T1000 (cell line): Measurements from ENCODE around the gene TRIML1.
"Not testable (repeated sequence)": the region's sequence is repeated elsewhere in the genome, so short reads cannot be mapped to it uniquely, and the experiment has no call there.

Experiments
- DNase-seq: peaks from one replicate; lab custom pipeline; 2025; ENCODE audit warnings: mixed read lengths; lab: John Stamatoyannopoulos, UW

Gene TRIML1

DNA sequence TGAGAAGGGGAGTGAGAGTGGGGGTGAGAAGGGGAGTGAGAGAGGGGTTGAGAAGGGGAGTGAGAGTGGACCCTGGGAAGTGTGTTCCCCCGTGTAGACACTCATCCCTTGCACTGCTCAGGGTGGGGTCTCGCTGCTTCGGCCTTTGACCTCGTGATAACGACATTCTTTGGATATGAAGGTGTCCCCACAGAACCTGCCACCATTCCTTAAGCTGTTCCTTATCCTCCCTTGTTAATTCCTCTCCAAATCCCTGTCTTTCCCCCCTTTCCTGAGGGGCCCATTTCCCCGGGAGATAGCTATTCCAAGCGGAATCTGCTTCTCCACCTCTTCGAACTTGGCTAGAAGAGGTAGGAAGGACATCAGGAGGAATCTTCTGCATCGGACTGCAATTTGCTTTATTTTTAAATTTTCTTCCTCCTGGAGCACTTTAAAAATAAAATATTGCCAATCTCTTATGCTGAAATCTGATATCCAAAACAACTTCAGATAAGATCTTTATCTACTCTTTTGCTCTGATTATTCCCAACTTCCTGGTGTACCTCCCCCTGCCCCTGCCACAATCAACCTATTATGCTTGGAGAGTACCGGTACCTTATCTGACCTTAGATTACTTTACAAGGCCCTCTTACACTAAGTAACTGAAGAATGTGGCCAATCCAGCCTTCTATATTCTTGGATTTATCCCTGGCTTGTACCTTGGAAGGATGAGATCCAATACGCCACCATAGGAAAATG, 15.6 kb downstream of the TRIML1 start:
- DNase-seq = no peak

DNA sequence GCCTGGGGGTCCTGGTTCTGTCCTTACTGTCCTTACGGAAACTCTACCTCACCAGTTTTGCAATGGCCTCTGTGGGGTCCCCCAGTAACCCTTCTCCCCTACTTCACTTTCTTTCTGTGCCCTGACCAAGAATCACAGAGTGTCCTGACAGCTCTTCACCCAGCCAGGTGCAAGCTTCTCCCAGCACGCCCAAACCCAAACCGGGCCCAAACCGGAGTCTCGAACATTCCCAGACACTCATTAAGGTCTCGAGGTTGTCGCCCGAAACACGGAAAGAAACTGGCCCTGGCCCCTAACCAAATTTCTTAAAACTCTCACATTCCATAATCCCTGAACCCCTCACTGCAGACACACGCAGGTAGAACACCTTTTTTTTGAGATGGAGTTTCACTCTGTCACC, 19.1 kb downstream of the TRIML1 start:
- no peak for DNase-seq

DNA sequence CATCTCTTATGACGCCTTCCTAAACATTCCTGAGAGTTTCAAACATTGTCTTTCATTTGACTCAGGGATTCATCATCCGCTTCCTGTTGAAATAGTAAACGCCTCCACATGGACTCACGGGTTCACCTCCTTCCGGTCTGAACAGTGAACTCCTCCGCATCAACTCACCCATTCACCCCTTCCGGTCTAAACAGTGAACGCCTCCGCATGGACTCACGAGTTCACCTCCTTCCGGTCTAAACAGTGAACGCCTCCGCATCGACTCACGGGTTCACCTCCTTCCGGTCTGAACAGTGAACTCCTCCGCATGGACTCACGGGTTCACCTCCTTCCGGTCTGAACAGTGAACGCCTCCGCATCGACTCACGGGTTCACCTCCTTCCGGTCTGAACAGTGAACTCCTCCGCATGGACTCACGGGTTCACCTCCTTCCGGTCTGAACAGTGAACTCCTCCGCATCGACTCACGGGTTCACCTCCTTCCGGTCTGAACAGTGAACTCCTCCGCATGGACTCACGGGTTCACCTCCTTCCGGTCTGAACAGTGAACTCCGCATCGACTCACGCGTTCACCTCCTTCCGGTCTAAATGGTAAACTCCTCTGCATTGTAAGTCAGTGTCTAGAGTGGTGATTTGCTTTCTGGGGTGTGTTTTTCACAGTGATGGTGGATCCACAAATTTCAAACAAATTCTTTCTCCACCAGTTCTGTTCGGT, 20.4 kb downstream of the TRIML1 start:
- not testable (repeated sequence) for DNase-seq

DNA sequence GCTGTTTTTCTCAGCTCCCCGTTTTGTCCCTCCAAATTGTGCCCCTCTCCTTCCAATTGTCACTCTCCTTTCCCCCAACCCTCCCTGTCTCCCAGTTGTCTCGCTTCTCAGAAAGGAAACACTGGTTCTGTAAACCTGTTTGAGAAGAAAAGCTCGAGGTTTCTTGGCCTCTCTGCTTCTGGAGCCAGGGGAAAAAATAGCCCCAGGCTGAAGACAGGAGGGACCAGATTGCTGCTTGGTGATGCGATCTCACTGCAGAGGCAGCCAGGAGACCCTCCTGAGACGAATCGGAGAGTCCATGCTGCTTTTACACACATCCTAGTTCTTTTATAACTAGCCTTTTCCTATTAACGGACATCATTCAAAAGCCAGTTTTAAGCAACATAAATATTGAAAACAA, 21.2 kb downstream of the TRIML1 start:
- no peak for DNase-seq

DNA sequence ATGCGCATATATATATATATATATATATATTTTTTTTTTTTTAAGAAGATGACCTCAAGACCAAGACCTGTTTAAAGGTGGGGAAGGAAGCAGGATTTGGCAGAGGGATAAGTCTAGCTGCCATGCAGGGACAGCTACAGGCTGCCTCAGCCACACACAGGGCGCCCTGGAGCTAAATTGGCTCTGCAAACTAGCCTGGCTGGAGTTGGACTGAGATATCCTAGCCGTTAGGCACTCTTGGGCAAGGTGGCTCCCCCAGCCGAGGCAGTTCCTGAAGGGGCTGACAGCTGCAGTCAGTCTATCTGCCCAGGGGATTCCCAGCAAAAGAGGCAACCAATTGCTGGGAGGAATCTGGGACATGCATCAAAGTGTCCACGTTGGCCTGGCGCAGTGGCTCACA, 21.9 kb downstream of the TRIML1 start:
- DNase-seq = no peak

DNA sequence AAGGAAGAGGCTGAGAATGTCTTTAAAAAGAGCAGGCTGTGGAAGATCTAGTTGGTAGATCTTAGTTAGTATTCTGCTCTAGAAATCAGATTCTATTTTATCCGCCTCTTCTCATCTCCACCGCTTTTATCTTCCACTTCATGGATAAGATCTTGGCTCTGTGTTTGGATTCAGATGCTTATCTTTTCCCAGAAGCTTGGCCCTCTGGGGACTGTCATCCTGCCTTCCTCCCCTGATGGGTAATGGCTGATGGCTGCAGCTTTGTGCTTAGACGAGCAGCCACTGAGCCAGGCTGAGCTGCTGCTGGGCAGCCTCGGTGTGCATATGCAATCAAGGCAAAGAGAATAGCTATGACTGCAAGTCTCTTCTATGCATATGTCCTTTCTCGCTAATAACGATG, 23.5 kb downstream of the TRIML1 start:
- DNase-seq = no peak

DNA sequence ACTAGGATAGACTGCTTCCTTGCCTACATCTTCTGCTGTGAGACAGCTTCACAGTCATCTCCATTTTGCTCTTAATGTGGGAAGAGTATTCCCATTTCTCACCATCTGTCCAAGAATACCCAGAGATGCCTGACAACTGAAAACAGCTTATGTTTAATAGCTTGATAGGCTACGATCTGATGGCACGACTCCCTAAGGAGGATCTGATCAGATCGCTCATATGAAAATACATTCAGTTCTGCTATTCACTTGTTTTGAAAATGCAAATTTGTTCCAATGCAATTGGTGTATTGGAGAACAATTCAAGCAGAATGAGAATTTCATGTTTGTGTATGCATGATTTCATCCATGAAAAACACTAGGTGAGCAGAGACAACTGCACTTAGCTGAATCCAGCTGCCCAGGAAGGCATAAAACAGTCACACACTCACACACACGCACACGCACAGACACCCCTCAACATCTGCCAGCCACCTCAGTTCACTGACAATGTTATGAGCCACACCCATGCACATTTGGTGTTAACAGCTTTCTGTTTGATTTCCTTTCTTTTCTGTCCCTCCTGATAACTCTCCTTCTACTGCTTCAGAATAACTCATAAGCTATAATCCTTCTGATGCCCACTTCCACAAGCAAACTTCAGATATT, 29.6 kb downstream of the TRIML1 start:
- DNase-seq = no peak

DNA sequence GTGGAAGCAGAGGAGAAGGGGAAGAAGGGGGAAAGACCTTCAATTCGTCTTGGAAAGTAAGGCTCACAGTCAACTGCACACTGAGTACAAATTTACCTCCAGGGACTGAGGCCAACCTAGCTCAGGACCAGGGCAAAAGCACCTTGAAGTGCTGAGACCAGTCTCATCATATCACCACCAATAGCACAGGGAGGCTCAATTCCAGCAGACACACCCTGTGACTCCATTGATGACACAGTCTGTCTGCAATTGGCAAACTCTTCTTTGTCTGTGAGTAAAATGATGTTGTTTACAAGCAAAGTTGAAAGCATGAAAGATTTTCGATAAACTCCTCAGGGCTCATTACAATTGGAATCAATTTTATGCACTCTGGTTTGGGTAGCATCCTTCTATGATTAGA, 32.3 kb downstream of the TRIML1 start:
- DNase-seq = no peak

DNA sequence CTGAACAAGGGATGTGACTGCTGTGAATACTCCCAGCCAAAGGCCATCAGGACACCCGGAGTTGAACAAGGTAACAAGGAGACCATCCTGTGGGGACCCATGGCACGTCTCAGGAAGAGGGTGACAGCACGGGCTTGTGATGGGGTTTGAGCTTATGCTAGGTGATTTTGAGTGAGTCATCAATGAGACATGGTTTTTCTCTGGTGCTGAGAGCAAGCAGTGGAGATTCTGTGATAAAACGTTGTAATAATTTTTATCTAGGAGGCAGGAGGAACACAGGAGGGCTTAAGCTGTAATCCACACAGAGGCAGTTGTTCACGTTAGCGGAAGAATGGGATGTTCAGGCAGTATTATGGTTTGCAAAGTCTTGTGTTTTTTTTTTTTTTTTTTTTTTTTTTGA, 36.0 kb downstream of the TRIML1 start:
- no peak for DNase-seq

DNA sequence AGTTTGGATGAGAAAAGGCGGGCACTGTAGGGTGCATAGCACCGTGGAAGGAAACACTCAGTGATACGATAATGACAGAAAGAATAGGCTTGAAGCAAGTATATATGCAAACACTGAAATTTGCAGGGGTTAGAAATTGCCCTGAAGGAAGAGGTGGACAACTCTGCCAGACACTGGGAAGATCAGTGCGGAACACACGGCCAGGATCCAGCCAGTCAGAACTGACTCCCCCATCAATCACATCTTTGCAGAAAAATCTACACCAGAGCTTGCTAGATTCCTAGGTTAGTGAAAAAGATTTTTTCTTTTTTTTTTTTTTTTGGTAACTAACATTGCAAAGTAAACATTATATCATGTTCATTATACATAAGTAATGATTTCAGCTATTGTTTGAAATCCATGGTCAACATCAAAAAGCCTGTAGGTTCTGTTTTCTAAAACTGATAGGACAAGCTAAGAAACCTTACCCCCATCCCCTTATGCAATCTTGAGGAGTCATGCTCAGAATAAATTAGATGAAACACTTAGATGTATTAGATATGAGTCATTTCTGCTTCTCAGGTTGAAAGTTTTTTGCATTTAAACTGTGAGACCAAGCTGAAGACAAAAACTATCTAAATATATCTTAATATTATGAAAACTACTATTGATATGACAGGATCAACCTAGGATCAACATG, 38.9 kb downstream of the TRIML1 start:
- DNase-seq = no peak

DNA sequence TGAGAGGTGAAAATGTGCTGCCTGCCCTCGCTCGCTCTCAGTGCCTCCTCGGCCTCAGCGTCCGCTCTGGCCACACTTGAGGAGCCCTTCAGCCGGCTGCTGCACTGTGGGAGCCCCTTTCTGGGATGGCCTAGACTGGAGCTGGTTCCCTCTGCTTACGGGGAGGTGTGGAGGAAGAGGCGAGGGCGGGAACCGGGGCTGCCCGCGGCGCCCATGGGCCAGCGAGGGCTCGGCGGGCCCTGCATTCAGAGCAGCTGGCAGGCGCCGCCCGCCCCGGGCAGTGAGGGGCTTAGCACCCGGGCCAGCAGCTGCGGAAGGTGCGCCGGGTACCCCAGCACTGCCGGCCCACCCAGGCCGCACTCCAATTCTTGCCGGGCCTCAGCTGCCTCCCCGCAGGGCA, 39.6 kb downstream of the TRIML1 start:
- DNase-seq = no peak

DNA sequence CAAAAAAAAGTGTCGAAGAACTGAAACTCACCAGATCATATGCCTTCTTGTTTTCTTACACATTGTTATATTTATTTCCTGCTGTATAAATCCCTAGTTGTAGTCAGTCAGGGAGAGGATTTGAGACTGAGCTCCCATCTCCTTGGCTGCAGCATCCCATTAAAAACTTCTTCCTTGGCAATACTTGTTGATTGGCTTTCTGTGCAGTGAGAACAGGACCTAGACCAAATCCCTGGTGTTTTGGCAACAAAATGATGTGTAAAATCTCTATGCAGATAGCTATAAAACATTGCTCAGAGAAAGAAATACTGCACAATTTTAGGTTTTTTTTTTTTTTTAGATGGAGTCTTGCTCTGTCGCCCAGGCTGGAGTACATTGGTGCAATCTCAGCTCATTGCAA, 47.9 kb downstream of the TRIML1 start:
- no peak for DNase-seq

DNA sequence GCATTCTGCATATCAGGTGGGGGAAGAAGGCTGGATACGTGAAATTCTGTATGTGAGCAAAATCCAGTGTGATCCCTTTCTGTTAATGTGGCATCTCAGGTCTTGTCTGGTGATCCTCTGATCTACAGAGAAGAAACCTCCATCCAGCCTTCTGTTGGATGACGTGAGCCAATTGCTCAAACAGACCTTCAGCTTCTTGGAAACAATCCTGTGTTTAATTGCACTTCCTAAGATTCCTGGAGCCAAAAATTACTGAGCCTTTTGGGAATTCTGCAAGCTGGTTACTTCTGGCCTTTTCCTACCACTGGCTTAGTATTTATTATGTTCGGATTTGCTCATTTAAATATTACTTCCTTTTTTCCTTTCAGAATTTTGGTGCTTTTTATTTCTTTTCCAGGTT, 51.2 kb downstream of the TRIML1 start:
- no peak for DNase-seq

DNA sequence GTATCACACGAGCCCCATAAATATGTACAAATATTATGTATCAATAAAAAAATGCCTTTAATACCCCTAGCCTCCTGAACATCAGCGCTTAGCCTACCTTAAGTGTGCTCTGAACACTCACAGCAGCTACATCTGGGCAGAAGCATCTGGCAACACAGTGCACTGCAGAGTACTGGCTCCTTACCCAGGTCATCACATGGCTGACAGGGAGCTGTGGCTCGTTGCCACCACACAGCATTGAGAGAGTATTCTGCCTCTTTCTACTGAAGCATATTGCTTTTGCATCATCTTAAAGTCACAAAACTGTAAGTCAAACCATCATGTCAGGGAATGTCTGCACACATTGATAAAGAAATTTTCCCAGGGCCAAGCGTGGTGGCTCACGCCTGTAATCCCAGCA, 55.2 kb downstream of the TRIML1 start:
- DNase-seq = no peak

DNA sequence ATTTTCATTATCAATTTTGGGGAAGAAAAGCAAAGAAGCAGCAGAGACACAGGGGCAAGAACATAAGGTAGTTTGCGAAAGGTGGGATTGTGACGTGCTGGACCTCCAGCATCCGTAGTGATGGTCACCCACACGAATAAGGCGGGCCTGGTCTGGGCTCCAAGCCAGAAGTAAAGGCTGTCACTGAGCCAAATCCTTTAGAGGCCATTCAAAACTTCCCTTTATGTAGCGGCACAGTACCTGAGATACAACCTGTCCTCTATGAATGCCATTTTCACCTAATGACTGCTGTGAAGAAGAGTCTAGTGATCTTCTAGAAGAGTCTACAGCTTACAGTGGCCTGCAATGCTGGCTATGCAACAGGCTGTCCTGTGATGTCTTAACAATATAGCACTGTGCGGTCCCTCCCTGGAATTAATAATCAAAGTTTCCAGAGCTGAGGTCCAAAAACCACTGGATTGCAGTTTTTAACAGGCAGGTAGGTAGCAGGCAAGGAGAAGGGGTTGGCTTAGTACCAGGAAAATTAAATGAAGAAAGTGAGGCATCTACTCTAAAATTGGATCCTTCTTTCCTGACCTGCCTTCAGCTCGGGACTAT, 56.2 kb downstream of the TRIML1 start:
- no peak for DNase-seq

DNA sequence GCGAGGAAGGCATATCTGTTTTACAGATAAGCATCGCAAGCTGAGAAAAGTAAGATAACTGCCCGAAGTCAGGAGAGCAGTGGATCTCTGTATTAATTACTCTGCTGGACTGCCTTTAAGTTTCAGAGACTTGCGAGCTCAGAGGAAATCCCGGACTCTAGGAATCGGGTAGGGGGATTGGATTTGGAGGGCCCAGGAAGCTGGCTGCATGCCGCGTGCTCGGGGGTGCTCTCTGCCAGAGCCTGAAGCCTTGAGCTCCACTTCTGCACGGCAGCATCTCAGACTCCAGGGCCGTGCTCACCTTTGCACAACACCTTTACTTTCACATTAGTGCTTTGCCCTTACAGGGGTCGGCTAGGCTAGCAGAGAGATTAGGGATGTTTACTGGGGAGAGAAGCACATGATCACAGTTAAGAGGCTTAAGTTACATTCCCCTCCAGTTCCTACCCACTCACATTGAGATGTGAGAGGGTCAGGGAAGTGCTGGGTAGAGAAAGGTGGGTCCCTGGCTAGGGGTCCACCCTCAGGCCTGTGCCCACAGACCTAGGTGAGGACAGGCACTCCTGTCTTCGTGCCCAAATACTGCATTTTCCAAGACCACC, 57.0 kb downstream of the TRIML1 start:
- DNase-seq = no peak
